NCI-H1436 treated with DMSO at 0.1 percent for 48 hours (cell line): ENCODE data around the gene SCGB1A1.

Source experiments
- DNase-seq: peaks from one replicate; lab custom pipeline; 2025; lab: John Stamatoyannopoulos, UW

SCGB1A1 gene

DNA sequence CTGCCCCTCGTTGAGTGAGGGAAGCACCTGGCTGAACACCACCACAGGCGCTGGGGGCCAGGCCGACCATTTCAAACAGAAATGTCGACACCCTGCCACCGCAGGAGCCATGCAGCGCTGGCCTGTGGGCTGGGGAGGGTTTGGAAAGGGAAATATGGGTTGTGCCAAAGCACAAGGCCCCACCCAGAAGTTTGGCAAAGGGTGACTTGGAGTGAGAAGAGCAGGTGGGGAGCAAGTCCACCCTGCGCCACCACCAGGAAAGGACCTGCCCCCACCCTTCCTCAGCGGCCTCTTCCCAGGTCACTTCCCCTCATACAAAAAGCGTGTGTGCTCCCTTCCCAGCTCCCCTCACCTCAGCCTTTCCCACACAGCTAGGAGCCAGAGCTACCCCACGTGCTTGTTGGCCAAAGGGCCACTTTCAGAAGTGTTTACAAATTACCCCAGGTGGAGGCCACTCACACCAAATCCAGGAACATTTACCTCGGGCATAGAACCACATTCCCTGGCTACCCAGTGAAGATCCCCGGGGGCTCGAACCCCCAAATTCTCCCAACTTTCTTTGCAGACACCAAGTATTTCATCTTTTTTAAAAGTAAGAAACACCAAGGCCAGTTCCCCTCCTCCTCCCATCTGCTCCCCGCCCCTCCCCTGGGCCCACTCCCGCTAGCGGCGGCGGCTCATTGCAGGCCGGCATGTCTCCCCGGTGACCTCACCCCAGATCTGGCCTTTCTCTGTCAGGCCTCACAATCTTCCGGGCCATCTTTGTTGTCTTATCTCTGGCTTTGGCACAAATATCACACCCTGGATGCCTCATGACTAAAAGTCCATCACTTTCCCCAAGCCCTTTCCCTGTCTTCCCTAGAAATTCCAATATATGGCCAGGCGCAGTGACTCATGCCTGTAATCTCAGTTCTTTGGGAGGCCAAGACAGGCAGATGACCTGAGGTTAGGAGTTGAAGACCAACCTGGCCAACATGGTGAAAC, 20.5 kb upstream of the SCGB1A1 start:
- no peak for DNase-seq

DNA sequence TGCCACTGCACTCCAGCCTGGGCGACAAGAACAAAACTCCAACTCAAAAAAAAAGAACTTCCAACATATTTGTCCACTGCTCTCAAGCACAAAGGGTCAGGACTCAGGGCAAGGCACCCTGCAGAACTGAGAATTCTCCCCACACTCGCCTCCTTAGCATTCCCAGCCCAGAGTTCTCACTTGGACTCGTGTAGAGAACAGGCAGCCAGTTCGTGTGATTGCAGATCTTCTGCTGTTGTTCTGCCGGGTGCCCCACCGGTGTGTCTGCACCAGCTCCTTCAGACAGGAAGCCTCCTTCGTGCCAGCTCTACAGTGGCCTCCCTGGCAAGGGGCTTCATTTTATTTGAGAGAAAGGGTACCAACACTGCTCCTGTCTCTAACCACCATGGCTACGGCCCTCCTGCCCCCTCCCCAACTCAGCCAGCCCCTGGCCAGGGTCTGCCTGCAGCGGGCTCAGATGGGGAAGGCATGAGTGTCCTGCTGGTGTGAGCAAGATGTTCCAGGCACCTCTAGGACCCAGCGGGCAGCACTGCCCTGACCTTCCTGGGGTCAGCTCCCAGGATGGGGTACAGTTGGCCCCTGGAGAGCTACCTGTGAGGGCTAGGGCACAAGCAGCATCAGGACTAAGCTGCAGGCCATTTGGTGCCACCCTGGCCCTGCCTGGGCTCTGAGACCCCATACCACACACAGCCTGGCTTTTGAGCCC, 19.5 kb upstream of the SCGB1A1 start:
- no peak for DNase-seq

DNA sequence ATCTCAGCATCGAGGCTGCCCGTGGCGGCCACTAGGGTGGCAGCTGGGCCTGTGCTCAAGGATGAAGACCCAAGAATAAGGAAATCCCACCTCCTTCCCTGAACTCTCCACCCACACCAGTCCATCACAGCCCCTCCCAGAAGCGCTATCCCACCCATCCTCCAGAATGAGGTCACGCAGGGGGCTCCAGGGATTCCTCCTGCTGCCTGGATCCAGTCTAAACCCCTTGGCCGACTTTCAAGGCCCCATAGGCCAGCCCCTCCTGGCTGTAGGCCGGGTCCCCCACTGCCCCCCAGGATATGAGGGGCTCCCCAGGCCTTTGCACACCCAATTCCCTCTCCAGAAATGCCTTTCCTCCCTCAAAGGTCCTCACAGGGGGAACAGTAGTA, 19.0 kb upstream of the SCGB1A1 start:
- DNase-seq: no peak

DNA sequence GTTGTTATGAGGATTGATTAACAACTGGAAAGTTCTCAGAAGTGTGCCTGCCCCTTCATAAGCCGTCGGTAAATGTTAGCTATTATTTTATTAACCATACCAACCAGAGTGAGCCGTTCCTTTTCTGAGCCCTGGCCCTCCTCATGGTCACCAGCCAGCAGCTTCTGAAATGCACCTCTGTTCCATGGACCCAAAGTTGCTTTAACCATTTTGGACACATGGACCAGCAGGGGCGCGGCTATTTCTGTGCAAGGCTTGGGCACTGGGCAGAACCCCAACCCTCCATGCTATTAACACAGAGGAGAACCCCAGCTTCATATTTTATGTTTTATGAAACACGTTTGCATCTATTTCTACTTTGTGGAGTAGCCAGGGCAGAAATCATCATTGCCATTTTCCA, 18.6 kb upstream of the SCGB1A1 start:
- DNase-seq: no peak

DNA sequence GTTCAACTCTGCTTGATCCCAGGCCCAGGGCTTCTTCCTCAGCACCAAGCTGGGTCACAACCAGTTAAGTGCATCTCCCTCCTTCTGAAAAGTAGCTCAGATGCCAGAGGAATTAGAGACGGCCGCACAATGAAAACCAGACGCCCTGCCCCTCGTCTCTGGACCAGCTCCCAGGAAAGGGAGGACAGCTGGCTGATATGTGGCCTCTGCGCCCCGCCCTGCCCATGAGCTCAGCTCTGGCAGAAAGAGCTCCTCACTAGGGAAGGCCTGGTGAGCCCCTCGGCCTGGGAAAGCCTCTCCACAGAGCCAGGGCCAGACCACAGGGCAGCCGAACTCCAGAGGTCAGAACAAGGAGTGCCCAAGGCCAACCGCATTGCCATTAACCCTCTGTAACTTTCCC, 18.1 kb upstream of the SCGB1A1 start:
- no peak for DNase-seq

DNA sequence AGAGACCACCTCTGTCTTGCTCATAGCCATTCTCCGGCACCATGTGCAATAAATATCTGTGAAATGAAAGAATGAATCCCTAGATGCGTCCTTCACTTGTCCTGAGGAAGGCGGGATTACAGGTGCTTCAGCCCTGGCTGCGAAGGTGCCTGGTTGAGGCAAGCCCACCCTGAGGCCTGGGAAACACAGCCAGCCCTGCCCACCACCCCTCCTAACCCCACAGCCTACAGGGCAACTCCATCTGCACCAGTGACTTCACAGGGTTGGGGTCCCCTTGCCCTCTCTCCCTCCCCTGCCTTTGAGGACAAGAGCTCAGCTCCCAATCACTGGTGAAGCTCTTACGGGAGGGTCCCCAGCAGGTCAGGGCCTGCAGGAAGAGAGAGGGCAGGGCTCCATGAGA, 17.5 kb upstream of the SCGB1A1 start:
- no peak for DNase-seq

DNA sequence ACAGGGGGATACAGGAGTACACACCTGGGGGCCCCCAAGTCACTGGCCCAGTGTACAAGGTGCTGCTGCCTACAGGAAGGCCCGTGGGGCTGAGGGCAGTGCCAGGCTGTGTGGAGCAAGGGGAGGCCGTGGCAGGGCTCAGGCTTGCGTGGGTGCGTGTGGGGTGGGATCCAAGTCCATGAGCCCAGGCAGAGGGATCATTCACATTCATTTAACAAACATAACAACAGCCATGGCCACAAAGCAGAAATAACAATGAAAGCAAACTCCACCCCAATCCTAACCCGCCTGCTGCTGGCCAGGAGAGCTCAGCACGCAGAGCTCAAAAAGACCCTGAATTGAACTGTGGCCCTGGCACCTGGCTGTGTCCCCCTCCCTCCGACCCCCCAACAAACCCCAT, 17.0 kb upstream of the SCGB1A1 start:
- no peak for DNase-seq

DNA sequence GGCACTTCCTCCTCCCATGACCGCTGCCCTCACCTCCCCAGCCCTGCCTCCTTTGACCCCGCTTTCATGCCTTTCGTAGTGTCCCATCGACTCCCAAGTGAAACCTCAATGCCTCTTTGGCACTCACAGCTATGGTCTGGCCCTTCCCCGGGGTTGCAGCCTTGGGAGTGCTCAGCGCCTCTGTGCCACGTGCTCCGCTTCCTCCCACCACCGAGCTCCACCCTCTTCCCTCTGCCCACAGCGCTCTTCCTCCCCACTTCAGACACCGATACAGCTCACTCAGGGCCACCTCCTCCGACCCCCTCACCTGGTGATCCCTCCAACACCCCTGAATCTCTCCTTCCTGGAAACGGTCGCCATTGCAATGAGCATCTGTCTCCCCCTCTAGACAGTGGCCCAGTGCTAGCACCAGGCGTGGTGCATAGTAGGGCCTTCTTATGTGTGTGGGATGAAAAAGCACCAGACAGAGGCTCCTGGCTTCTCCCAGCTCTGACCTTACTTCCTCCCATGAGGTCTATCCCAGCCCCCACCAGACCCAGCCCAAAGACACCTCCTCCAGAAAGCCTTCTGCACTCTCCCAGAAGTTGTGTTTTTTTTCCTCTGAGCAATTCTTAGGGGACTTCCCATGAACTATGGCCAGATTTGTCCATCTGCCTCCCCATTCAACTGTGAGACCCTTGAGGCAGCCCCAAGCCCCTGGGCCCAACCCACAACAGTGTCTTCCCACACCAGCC, 16.4 kb upstream of the SCGB1A1 start:
- DNase-seq: no peak

DNA sequence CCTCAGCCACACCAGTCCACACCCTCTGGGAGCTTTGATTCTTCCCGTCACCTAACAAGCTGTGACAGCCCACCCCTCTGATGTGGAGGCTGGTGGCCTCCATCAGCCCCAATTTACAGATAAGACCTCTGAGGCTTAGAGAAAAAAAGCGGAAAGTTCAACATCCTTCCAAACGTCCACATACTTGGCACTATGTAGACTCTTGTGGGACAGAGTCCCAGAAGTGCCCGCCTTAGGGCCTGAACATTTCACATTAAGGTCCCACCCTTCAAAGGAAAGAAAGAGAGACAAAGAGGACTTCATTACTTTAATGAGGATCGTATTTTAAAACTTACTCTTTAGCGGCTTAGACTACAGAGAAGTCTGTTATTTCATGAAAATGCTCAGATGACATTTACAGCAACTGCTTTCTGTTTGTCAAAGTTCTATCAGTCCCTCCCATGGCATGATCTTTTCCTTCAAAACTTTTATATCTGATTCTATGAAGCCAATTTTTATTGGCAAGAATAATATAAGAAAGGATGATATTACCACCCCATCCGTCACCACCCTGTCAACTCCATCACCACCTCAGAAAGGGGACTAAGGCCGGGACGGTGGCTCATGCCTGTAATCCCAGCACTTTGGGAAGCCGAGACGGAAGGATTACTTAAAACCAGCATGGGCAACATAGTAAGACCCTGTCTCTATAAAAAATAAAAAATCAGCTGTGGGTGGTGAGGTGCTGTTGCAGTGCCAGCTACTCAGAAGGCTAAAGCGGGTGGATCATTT, 15.7 kb upstream of the SCGB1A1 start:
- DNase-seq: no peak

DNA sequence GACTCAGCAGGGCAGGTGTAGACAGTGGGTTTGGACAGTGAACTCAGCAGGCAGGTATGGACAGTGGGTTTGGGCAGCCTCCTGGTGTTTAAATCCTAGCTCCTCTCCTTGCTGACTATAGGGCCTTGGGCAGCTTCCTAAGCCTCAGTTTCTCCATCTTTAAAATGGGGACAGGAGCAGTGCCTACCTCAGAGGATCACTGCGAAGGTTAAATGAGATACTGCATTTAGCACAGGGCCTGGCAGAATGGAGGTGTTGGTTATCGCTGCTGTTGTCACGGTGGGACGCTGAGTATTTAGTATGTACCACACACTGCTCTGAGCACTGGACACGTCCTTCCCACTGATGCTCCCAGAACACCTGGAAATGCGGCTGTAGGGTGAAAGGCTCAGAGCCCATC, 14.4 kb upstream of the SCGB1A1 start:
- no peak for DNase-seq

DNA sequence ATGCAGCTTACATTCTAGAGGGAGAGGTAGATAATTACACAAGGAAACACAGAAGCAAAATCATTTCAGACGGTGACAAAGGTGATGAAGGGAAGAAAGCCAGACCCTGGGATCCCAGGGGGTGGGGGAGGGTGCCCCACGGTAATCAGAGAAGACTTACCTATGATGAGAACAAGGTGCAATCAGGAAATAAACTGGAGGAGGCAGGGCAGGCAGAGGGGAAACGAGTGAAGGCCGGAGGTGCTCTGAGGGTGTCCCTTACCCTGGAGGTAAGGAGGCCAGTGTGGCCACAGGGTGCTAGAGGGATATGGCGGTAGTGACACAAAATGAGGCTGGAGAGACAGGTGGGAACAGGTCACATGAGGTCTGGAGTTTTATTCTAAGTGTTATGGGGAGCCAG, 13.9 kb upstream of the SCGB1A1 start:
- no peak for DNase-seq

DNA sequence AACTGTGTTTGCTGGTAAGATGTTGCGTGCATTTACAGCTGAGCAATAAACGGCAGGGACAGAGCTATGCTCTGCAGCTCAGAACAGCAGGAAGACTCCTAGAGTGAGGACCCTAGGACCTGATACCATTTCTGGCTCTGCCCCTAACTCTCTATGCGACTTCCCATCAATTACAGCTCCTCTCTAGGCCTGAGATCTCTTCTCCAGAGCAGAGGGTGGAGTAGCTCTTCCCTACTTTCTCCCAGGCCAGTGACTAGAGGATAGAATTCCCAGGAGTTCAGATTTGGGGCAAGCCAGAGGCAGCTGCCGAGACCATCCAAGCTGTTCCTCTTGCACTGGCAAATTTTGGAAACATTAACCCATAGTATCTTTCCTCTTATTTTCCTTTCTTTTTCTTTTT, 12.8 kb upstream of the SCGB1A1 start:
- DNase-seq: no peak

DNA sequence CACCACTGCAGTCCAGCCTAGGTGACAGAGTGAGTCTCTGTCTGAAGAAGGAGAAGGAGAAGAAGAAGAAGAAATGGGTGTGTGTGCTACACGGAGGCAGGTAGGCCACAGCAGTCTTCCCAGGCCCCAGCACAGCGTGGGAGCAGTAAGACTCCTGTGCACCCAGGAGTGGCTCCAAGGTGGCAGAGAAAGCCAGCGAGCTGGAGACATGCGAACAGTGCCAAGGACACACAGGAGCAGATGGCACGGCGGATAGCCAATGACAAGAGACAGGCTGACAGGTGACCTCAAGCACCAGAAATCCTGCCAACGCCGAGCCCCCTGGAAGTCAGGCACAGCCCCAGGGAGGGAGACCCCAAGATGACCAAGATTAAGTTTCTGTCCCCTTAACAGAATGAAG, 9.0 kb upstream of the SCGB1A1 start:
- no peak for DNase-seq

DNA sequence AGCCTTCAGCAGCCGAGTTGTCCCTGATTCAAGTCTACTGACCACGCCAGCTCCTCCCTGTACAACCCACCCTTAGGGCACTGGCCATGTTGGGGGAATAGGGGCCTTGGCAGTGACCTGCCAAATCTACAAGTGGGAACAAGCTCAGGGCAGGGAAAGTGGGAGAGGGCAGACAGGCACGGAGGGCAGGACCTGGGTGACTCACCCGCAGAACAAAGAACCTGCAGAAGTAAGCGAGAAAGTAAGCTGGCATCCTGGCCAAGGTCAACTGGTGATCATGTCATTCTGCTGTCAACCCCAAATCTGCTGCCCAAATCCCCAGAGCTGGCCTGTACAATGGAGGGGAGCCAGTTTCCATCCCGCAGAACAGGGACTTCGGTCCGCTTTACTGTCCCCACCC, 7.9 kb upstream of the SCGB1A1 start:
- DNase-seq: no peak

DNA sequence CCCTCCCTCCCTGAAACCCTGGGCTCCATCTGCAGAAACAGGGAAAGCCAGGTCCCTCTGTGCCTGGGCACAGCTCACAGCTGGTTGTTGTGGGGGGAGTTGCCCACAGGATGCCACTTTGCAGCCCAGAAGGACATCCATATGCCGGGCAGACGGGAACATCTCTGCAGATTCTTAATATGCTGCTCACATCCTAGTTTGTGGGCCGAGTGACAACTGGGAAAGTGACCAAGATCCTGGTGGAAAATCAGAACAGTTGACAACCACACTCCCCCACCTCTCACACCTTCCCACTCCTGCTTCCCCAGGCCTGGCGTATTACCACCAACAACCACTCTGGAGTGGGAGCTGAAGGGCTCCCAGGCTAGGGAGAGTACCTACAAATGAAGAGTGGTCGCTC, 7.3 kb upstream of the SCGB1A1 start:
- DNase-seq: no peak

DNA sequence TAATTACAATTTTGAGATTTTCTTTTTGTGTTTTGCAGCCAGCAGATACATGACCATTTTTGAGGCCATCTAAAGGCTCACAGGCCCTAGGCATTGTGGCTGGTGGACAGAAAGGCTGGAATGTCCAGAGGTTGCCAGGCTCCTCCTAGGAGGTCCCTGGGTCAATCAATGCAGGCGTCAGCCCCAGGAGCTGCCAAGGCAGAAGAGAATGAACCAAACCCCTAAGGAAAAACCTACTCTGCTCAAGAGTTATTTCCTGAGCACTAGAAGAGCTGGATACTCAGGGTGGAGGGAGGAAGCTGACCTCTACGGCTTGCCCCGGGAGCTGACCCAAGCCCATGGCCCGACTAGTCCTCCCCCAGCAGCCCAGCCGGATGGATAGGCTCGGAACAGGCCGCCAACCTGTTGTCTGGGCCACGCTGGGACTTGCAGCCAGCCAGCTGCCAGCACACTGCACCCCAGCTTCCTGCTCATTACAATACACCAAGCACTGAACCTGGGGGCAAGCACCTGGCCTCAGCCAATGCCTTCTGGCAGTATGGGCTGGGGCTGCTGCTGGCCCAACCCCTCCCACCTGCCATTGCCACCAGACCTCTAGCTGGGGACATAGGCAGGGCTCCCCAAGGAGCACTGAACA, 5.7 kb upstream of the SCGB1A1 start:
- no peak for DNase-seq

DNA sequence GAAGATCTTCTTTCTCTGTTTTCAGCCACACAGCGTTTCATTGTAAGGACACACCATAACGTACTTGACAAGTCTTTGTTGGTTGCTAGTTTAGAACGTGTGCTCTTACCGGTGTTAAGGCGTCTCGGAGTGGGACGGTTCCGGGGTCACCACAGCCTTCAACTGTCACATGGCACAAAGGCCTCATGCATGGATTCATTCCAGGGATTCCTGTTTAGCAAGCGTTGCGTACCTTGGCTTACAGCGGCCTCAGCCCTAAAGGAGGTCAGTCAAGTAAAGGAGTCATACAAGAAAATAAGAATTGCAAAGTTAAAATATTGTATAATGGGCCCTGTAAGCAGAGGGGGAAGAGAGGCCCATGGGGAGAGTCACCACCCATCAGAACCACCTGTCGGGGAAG, 2.2 kb upstream of the SCGB1A1 start:
- no peak for DNase-seq

DNA sequence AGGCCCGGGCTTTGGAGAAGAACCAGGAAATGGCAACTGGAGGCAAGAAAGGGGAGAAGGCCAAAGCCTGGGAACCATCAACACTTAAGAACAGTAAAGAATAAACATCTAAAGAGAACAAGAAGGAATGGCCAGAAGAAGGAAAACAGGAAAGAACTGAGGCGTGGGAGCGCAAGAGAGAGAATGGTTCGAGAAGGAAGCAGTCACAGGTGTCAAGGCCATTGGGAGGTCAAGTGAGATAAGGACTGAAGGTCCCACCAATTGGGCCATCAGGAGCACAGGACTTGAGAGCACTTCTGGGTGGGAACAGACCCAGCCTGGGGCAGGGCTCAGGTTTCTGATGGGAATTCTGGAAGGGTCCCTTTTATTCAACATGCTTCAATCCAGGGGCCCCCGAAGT, 697 bp upstream of the SCGB1A1 start:
- no peak for DNase-seq

DNA sequence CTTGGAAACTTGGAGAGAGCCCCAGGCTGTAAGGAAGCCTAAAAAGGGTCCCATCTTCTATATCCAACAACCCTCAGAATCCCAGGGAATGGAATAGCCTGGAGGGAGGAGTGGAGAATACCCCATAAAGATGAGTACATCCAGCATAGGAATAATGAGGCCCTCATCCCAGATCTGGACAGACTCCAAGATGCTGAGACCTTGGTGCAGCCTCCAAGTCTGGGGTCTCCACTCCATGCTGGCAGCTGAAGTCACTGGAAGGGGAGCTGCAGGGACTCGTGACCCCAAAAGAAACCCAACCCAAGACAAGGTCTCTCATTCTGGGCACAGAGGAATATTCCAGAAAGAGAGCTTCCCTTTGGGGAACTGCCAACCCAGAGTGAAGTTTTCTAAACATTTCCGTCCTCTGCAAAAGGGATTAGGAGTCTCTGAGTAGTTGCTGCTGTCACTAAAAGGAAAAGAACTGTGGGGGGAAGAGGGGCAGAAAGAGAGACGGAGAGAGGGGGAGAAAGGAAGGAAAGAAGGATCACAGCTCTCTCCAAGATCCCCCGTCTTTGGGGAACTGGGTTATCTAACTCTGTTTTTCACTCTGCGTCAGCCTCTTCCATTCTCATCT, 589 bp downstream of the SCGB1A1 start:
- DNase-seq: no peak

DNA sequence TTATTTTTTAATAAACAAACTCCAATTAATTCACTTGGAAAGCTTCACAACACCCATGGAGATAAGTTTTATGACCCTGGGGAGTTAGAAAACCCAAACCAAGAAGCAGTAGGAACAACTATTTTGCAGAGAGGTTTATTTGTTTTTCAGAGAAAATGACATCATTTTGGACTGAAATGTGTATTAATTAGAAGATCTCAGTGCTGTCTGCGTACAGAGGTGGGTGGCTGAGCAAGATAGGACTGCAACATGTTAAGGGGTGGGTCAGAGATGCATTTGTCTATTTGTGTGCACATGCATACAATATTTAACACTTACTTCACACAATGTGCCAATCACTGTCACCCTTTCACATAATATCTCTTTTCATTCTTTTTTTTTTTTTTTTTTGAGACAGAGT, 1.1 kb downstream of the SCGB1A1 start:
- no peak for DNase-seq

DNA sequence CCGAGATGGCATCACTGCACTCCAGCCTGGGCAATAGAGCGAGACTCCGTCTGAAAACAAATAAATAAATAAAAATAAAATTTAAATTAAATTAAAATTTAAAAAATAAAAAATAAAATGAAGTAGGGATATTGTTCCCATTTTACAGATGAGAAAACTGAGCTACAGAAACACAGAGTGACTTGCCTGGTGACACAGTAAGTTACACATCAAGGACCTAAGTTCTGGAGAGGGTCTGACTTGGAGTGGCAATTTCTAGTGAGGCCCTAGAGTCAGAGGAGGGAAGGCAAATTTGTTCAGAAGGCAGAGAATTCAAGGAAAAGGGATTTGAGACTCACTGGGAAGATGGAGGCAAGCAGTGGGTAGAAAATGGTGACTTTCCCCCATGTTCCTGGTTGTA, 2.0 kb downstream of the SCGB1A1 start:
- no peak for DNase-seq
